ENCODE measurements around the gene LRP1B.

The LRP1B gene

DNA sequence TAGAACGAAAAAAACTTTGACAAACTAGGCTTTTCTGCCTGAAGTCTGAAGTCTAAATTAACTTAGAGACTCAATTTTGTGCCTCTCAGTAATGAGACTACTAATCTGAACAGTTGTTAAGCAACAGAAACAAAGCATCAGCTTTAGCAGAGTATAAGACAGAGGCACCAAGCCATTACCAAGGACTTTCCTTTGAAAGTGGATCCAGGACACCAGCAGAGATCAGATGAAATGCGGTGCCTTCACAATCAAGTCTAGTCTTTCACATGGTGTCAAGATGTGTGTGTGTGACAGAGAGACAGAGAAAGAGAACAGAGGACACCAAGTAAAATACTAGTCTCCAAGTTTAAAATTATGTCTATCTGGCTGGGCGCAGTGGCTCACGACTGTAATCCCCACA, 1502.9 kb downstream of the LRP1B start:
- no peak for TF ChIP-seq CTCF (IDR thresholded peaks at IDR 0.05; ENCODE audit: borderline replicate concordance, extremely low read depth, low read length, poor library complexity, severe bottlenecking)
- TF ChIP-seq EZH2 (IDR thresholded peaks at IDR 0.05; ENCODE audit: borderline replicate concordance, low read depth, low read length, severe bottlenecking), result no peak
- H3K79me2 ChIP-seq (ENCODE audit: insufficient read depth, low read length), result no peaks in the 10 kb centered on the region
- ATAC-seq (ENCODE audit: insufficient read depth, low read depth) (no peak), DNase-seq (no peak)
- H3K4me1 ChIP-seq (ENCODE audit: insufficient read depth, low read length), result no peaks in the 10 kb centered on the region
- H3K9me3 ChIP-seq (ENCODE audit: insufficient read depth, low read length, severe bottlenecking), result no peaks in the 10 kb centered on the region
- H3K4me3 ChIP-seq (ENCODE audit: low read depth in 1 of 2, low read length in 2 of 2), result no peak overlapping the region
- H3K36me3 ChIP-seq (ENCODE audit: insufficient read depth, low read length), result no peaks in the 10 kb centered on the region
- H3K27ac ChIP-seq (ENCODE audit: low read length), result no peak overlapping the region
- H3K9ac ChIP-seq (ENCODE audit: low read depth, low read length), result no peak overlapping the region
- H4K20me1 ChIP-seq (ENCODE audit: insufficient read depth, low read length), result no peaks in the 10 kb centered on the region
- H3K27me3 ChIP-seq (ENCODE audit: insufficient read depth, low read length, poor library complexity), result no peaks in the 10 kb centered on the region
- no peak overlapping the region for H3K4me2 ChIP-seq (ENCODE audit: insufficient read depth, low read length)
- H2AFZ ChIP-seq (ENCODE audit: low read depth, low read length), result no peak overlapping the region

DNA sequence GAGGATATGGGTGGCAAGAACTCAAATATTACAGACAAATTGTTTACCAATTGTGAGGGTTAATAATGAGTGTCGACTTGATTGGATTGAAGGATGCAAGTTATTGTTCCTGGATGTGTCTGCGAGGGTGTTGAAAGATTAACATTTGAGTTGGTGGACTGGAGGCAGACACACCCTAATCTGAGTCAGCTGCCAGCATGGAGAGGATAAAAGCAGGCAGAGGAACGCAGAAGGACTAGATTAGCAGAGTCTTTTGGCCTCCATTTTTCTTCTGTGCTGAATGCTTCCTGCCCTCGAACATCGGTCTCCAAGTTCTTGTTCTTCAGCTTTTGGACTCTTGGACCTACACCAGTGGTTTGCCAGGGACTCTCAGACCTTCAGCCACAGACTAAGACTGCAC, 1503.7 kb downstream of the LRP1B start:
- H3K9me3 ChIP-seq (ENCODE audit: insufficient read depth, low read length, severe bottlenecking), result no peaks in the 10 kb centered on the region
- H2AFZ ChIP-seq (ENCODE audit: low read depth, low read length), result peak overlapping the region; percentile 4; the same call in 1 of the 2 replicates
- ATAC-seq (ENCODE audit: insufficient read depth, low read depth), result no peak
- H3K79me2 ChIP-seq (ENCODE audit: insufficient read depth, low read length), result no peaks in the 10 kb centered on the region
- H4K20me1 ChIP-seq (ENCODE audit: insufficient read depth, low read length), result no peaks in the 10 kb centered on the region
- no peaks in the 10 kb centered on the region for H3K4me1 ChIP-seq (ENCODE audit: insufficient read depth, low read length)
- H3K9ac ChIP-seq (ENCODE audit: low read depth, low read length), result no peak overlapping the region
- no peaks in the 10 kb centered on the region for H3K36me3 ChIP-seq (ENCODE audit: insufficient read depth, low read length)
- H3K4me3 ChIP-seq (ENCODE audit: low read depth in 1 of 2, low read length in 2 of 2), result no peak overlapping the region
- no peak for DNase-seq
- H3K27me3 ChIP-seq (ENCODE audit: insufficient read depth, low read length, poor library complexity), result no peaks in the 10 kb centered on the region
- H3K27ac ChIP-seq (ENCODE audit: low read length), result no peak overlapping the region
- no peak overlapping the region for H3K4me2 ChIP-seq (ENCODE audit: insufficient read depth, low read length)
- TF ChIP-seq CTCF (IDR thresholded peaks at IDR 0.05; ENCODE audit: borderline replicate concordance, extremely low read depth, low read length, poor library complexity, severe bottlenecking) (no peak), EZH2 (IDR thresholded peaks at IDR 0.05; ENCODE audit: borderline replicate concordance, low read depth, low read length, severe bottlenecking) (no peak)

GRCh38 chr2:140624200-140624599, 1506.6 kb downstream of the LRP1B start:
- ATAC-seq (ENCODE audit: insufficient read depth, low read depth) (no peak), DNase-seq (no peak)
- H4K20me1 ChIP-seq (ENCODE audit: insufficient read depth, low read length), result no peaks in the 10 kb centered on the region
- no peak overlapping the region for H3K4me2 ChIP-seq (ENCODE audit: insufficient read depth, low read length)
- no peak overlapping the region for H3K9ac ChIP-seq (ENCODE audit: low read depth, low read length)
- no peaks in the 10 kb centered on the region for H3K9me3 ChIP-seq (ENCODE audit: insufficient read depth, low read length, severe bottlenecking)
- no peaks in the 10 kb centered on the region for H3K4me1 ChIP-seq (ENCODE audit: insufficient read depth, low read length)
- H3K27me3 ChIP-seq (ENCODE audit: insufficient read depth, low read length, poor library complexity), result no peaks in the 10 kb centered on the region
- H2AFZ ChIP-seq (ENCODE audit: low read depth, low read length), result no peak overlapping the region
- TF ChIP-seq CTCF (IDR thresholded peaks at IDR 0.05; ENCODE audit: borderline replicate concordance, extremely low read depth, low read length, poor library complexity, severe bottlenecking), result no peak
- no peak for TF ChIP-seq EZH2 (IDR thresholded peaks at IDR 0.05; ENCODE audit: borderline replicate concordance, low read depth, low read length, severe bottlenecking)
- no peak overlapping the region for H3K4me3 ChIP-seq (ENCODE audit: low read depth in 1 of 2, low read length in 2 of 2)
- no peaks in the 10 kb centered on the region for H3K36me3 ChIP-seq (ENCODE audit: insufficient read depth, low read length)
- H3K79me2 ChIP-seq (ENCODE audit: insufficient read depth, low read length), result no peaks in the 10 kb centered on the region
- no peak overlapping the region for H3K27ac ChIP-seq (ENCODE audit: low read length)

Data from DND-41 (cell line).